IPS-NIHi11 (cell line): ENCODE data around the gene EVC.
"Not testable (repeated sequence)": the region's sequence is repeated elsewhere in the genome, so short reads cannot be mapped to it uniquely, and the experiment has no call there.

ENCODE experiments used
- DNase-seq: peaks from one replicate; pipeline ENCODE4 v3.0.0; 2012; ENCODE audit warnings: mixed read lengths, low spot score

The EVC gene

GRCh38 chr4:5785806-5786680, 75.0 kb downstream of the EVC start:
- DNase-seq = no peak

- DNase-seq = no peak
These were observed 76.3 kb downstream of the EVC start for GRCh38 chr4:5787311-5787710.

- DNase-seq = no peak
These were observed 77.1 kb downstream of the EVC start for GRCh38 chr4:5788144-5788543.

GRCh38 chr4:5789141-5789540, 78.1 kb downstream of the EVC start:
- DNase-seq = no peak

- DNase-seq = no peak
These were observed 79.5 kb downstream of the EVC start for GRCh38 chr4:5790546-5790857.

GRCh38 chr4:5791654-5792053, 80.7 kb downstream of the EVC start:
- DNase-seq = no peak

GRCh38 chr4:5793514-5793913, 82.5 kb downstream of the EVC start:
- DNase-seq = no peak

- DNase-seq = no peak
These were observed 84.6 kb downstream of the EVC start for GRCh38 chr4:5795580-5795979.

GRCh38 chr4:5796976-5797375, 86.0 kb downstream of the EVC start:
- no peak for DNase-seq

GRCh38 chr4:5797866-5798265, 86.9 kb downstream of the EVC start:
- no peak for DNase-seq

- no peak for DNase-seq
These were observed 87.5 kb downstream of the EVC start for GRCh38 chr4:5798462-5798861.

- DNase-seq = no peak
These were observed 87.9 kb downstream of the EVC start for GRCh38 chr4:5798946-5799345.

- no peak for DNase-seq
These were observed 88.4 kb downstream of the EVC start for GRCh38 chr4:5799406-5799805.

GRCh38 chr4:5800496-5800895, 89.5 kb downstream of the EVC start:
- no peak for DNase-seq

GRCh38 chr4:5801696-5802095, 90.7 kb downstream of the EVC start:
- DNase-seq = no peak

GRCh38 chr4:5802565-5802964, 91.6 kb downstream of the EVC start:
- no peak for DNase-seq

GRCh38 chr4:5804656-5805055, 93.7 kb downstream of the EVC start:
- peak; percentile 42 for DNase-seq

GRCh38 chr4:5805270-5805669, 94.3 kb downstream of the EVC start:
- no peak for DNase-seq

- DNase-seq = no peak
These were observed 97.2 kb downstream of the EVC start for GRCh38 chr4:5808081-5808741.

GRCh38 chr4:5809216-5809776, 98.3 kb downstream of the EVC start:
- DNase-seq = no peak

- no peak for DNase-seq
These were observed 99.2 kb downstream of the EVC start for GRCh38 chr4:5810151-5810550.

GRCh38 chr4:5810770-5811430, 99.9 kb downstream of the EVC start:
- DNase-seq = no peak

GRCh38 chr4:5812057-5812456, 101.1 kb downstream of the EVC start:
- DNase-seq = not testable (repeated sequence)
